ENCODE measurements around the gene SPAG17.

DNA sequence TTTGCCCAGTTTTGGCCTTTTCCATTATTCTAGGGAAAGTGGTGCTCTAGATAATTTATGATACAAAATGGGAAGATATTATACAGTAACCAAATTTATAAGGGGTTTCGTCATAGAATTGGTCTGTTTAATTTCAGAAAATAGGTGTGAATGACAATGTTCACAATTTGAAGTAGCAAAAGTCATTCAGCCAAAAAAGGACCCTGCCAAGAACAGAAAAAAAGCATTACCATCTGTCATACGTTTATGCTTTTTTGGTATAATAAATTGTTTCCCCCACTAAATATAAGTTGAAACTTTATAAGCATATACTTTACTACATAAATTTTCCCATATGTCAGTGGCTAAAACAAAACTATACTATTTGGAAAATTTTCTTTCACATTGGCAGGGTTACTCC is 4.5 kb upstream of the SPAG17 start:
- TF ChIP-seq CTCF (IDR thresholded peaks at IDR 0.05; ENCODE audit: insufficient read depth, low read depth, low read length) (no peak), EZH2 (IDR thresholded peaks at IDR 0.05; ENCODE audit: insufficient read depth, low read length) (no peak)

Data from astrocyte (in vitro differentiated cells and primary cell).